Measurements from ENCODE around the gene ZG16B.

DNA sequence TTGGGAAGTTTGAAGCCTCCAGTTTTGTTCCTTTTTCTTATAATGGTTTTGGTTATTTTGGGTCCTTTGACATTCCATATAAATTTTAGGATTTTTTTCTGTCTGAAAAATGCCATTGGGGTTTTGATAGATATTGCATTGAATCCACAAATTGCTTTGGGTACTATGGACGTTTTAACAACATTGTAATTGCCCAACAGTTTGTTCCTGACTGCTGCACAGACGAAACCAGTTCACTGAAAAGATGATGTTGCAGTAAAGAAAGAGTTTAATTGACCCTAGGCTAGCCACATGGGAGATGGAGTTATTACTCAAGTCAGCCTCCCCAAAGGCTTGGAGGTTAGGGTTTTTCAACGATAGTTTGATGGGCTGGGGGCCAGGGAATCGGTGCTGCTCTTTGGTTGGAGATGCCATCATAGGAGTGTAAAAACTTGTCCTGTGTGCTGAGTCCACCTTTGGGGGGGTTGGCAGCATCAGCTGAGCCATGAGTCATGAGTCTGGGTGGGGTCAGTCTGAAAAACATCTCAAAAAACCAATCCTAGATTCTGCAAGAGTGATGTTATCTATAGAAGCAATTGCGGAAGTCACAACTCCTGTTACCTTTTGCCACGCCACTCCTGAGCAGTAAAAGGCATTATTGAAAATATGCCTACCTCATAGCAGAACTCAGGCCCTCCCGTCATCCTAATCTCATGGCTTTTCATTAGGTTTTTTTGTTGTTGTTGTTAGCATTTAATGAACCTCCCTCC lies 34.5 kb upstream of the ZG16B start:
- TF ChIP-seq CTCF (conservative IDR thresholded peaks at IDR 0.05 in 1 of 2, IDR thresholded peaks at IDR 0.05 in 1 of 2; ENCODE audit: low read depth in 1 of 2, low read length in 2 of 2) = no peak
- TF ChIP-seq EZH2 (IDR thresholded peaks at IDR 0.05; ENCODE audit: low read length, missing control alignments) = no peak
